ENCODE measurements around the gene C2CD4D.
A peak's percentile ranks its signal among the peaks of the same experiment; 100 is the strongest.
"Not testable (repeated sequence)": the region's sequence is repeated elsewhere in the genome, so short reads cannot be mapped to it uniquely, and the experiment has no call there.

Gene C2CD4D

GRCh38 chr1:151839457-151840403 is at the start of gene C2CD4D:
Gene C2CD4D (minus strand): TSS chr1:151839820. CDS start chr1:151838989, 831 bp downstream.
- TF ChIP-seq ZFX (IDR thresholded peaks at IDR 0.05) (no peak), CTCF (conservative IDR thresholded peaks at IDR 0.05) (no peak; the same call in 1 of the 2 replicates)
- peak within 1 kb of the TSS; percentile 92 for H3K27ac ChIP-seq

DNA sequence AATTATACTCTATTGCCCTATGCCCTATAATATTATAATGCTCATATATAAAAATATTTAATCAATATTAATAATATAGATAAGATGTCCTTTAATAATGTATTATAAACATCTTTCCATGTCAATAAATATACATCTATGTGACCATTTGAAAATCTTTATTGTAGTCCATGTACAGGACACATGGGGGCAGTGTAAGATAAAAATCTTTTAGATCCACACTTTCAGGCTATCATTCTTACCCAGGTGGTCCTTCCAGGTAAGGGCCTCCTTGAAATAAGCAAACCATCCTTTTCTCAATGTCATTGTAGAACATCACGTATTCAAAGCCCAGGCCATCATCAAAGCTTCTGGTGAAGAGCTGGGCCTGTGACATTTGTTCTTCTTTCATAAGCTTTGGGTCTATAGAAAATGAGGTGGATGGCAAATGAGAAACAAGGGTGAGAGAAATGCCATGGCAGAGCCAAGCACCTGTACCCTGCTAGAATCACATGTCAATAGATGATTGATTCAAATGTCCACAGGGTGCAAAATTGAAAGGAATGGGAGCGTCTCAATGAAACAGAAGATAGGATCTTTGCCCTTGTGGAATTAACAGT is 49.5 kb upstream of the C2CD4D start:
- H3K27ac ChIP-seq = no peak overlapping the region
- TF ChIP-seq CTCF (conservative IDR thresholded peaks at IDR 0.05) (peak; percentile 72), ZFX (IDR thresholded peaks at IDR 0.05) (no peak)

DNA sequence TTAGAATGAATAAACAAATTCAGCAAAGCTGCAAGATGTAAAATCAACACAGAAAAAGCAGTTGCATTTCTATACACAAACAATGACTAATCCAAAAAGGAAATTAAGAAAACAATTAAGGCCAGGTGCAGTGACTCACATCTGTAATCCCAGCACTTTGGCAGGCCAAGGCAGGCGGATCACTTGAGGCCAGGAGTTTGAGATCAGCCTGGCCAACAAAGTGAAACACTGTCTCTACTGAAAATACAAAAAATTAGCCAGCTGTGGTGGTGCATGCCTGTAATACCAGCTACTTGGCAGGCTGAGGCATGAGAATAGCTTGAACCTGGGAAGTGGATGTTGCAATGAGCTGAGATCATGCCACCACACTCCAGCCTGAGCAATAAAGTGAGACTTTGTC is 47.4 kb upstream of the C2CD4D start:
- no peak overlapping the region for H3K27ac ChIP-seq
- TF ChIP-seq ZFX (IDR thresholded peaks at IDR 0.05) (no peak), CTCF (conservative IDR thresholded peaks at IDR 0.05) (no peak)

DNA sequence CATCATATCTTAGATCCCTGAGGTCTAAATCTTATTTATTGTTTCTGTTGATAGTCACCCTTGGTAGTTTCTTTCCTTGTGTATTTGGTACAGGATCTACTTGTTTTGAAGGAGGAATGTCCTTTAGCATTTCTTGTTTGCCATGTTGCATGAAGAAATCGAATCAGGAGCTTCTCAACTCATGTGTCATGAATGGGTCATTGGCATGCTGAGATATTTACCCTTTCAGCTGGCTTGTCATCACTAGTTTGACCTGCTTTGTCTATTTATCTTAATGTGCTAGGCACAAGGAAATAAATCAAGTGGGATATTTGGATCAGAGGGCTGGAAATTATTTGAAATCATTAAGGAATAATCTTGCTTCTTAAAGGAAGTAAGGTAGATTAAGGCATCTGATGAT is 45.9 kb upstream of the C2CD4D start:
- no peak for TF ChIP-seq CTCF (conservative IDR thresholded peaks at IDR 0.05)
- no peak for TF ChIP-seq ZFX (IDR thresholded peaks at IDR 0.05)
- H3K27ac ChIP-seq = no peak overlapping the region

- H3K27ac ChIP-seq = not testable (repeated sequence)
Observed at GRCh38 chr1:151884879-151885278, 45.3 kb upstream of the C2CD4D start.

- H3K27ac ChIP-seq = not testable (repeated sequence)
Observed at GRCh38 chr1:151884445-151884844, 44.8 kb upstream of the C2CD4D start.

- not testable (repeated sequence) for H3K27ac ChIP-seq
Observed at GRCh38 chr1:151883898-151884297, 44.3 kb upstream of the C2CD4D start.

- H3K27ac ChIP-seq = not testable (repeated sequence)
Observed at GRCh38 chr1:151882918-151883317, 43.3 kb upstream of the C2CD4D start.

DNA sequence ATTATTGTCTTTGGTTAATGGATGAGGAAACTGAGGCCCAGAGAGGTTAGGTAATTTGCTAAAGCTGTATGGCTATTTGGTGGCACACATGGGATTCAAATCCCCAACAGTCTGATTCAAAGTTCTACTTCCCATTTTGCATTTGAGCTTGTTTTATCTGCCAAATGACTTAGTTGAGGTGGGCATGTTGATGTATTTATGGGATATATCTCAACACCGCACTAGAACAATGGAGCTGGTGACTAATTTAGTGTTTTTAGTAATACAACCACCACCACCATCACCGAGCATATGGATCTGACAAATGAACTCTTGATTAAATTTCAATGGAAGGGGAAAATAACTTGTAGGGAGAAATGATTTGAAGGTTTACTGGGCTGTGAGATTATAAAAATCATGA is 42.8 kb upstream of the C2CD4D start:
- TF ChIP-seq CTCF (conservative IDR thresholded peaks at IDR 0.05) (no peak), ZFX (IDR thresholded peaks at IDR 0.05) (no peak)
- no peak overlapping the region for H3K27ac ChIP-seq
